ENCODE data around the gene APRT. TPM values are rescaled to one million over a fixed set of nuclear protein-coding genes. Genes with fewer than 3 reads are reported as not detected.

The APRT gene
- total and polyA plus RNA-seq, 9 of the 15 experiments (the other 6 are each of a cell fraction or from before 2014, with no cell fraction given) = 41.7 to 409 (median 146) TPM

DNA sequence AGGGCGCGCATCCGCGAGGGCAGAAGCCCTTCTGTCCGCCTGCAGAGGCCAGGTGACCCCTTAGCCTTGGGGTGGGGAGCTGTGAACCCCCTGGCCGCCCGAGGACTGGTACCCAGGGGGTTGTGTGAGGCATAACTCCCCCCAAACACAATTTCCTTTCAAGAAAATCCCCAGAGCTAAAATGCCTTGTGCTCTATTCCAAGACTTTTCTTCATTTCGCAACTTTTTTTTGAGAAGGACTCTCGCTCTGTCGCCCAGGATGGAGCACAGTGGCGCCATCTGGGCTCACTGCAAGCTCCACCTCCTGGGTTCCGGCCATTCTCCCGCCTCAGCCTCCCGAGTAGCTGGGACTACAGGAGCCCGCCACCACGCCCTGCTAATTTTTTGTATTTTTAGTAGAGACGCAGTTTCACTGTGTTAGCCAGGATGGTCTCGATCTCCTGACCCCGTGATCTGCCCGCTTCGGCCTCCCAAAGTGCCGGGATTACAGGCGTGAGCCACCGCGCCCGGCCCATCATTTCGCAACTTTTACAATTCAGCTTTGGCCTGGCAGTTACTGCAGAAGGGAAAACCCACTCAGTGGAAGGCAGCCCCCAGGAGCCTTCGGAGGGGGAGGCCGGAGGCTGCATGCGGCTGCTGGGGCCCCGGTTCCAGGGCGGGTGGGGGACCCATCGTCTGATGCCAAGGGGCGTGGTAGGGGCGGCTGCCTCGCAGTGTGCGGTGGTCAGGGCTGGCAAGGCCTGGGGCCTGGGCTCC lies 963 bp upstream of the APRT start (continued):
- TF ChIP-seq WHSC1 (IDR thresholded peaks at IDR 0.05; ENCODE audit: low read length) (no peak), ZNF589 (CRISPR knock-in tag; IDR thresholded peaks at IDR 0.05; ENCODE audit: low read depth) (no peak), ZNF592 (IDR thresholded peaks at IDR 0.05) (0 out of 2 replicates have a peak, but pooled peaks have one; percentile 42), NFRKB (IDR thresholded peaks at IDR 0.05; ENCODE audit: low read depth) (peak; percentile 45; the same call in 1 of the 2 replicates), MTA3 (IDR thresholded peaks at IDR 0.05; ENCODE audit: borderline replicate concordance) (no peak), PRPF4 (IDR thresholded peaks at IDR 0.05; ENCODE audit: insufficient read depth, low read depth, low read length, poor library complexity, severe bottlenecking) (no peak), HLTF (IDR thresholded peaks at IDR 0.05) (no peak), NR2F6 (CRISPR knock-in tag; IDR thresholded peaks at IDR 0.05) (no peak), ZNF398 (CRISPR knock-in tag; IDR thresholded peaks at IDR 0.05) (no peak), ZNF766 (CRISPR knock-in tag; conservative IDR thresholded peaks at IDR 0.05) (no peak), E2F8 (IDR thresholded peaks at IDR 0.05; ENCODE audit: low read depth, partially characterized antibody) (peak; percentile 26), ZBTB7A (IDR thresholded peaks at IDR 0.05; ENCODE audit: borderline replicate concordance, control insufficient read depth, low read depth, low read length) (peak; percentile 70; the same call in 1 of the 2 replicates), ZNF57 (CRISPR knock-in tag; IDR thresholded peaks at IDR 0.05) (no peak), ZFP91 (CRISPR knock-in tag; IDR thresholded peaks at IDR 0.05) (no peak), ZNF24 (IDR thresholded peaks at IDR 0.05) (no peak; the same call in 1 of the 2 replicates), SPI1 (IDR thresholded peaks at IDR 0.05; ENCODE audit: borderline replicate concordance, low read depth, low read length) (no peak), ZNF717 (CRISPR knock-in tag; IDR thresholded peaks at IDR 0.05) (no peak)
